NT2/D1 (cell line): ENCODE measurements around the gene DUSP7.

Experiments
- SUZ12 ChIP-seq: IDR thresholded peaks from 2 replicates; pipeline ENCODE4 v1.6.1; 2011; ENCODE audit not compliant: insufficient read length, insufficient read depth; ENCODE audit errors: extremely low read depth
- ZNF274 ChIP-seq: IDR thresholded peaks from 2 replicates; pipeline ENCODE4 v1.6.1; 2011; ENCODE audit warnings: mild to moderate bottlenecking, low read depth, low read length

DNA sequence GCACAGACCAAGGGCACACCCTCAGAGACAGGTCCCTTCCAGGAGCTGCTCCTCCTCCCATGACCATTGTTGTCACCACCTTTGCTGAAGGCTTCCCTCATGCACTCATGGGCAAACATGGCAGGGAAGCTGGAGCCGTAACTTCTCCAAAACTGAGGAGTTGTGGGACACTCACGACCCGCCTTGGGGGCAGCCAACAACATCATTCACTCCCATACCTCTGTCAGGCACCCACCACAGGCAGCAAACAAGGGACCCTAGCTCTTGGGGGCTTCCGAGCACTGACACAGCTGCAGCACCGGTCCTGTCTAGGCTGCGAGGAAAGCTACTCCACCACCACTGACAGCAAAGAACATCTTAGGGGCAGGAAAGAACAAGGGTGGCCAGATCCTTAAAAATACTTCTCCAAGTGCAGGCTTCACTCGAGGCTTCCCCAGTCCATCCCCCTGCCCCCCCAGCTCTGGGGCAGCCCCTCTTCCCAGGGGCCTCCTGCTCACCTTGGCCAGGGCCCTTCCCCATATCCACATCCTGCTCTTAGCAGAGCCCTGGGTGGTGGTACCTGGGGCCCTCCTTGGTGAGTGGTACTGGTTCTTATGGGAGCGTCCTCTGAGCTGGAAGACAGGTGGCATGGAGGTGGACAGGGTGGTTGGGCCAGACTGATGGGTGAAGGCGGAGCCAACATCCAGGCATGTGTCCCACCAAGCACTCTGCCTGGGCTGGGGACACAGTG is 28.0 kb upstream of the DUSP7 start:
- no peak for TF ChIP-seq SUZ12
- TF ChIP-seq ZNF274, result no peak
